Breast epithelium (tissue), 3 donors: ENCODE results near the gene FAAP20.

Source experiments
- POLR2A ChIP-seq: fragments of 450-650 bp; IDR thresholded peaks from one replicate; pipeline ENCODE4 v1.6.1; 2016; ENCODE audit warnings: antibody characterized with exemption, mild to moderate bottlenecking, moderate library complexity
- TF ChIP-seq, protein P1 (sequence below), 3 donors: fragments of 450-650 bp; IDR thresholded peaks; one replicate each; pipeline ENCODE4 v1.5.1; 2016 to 2017; ENCODE audit warnings: antibody characterized with exemption in 3 of 3, mild to moderate bottlenecking in 3 of 3, moderate library complexity in 3 of 3

DNA sequence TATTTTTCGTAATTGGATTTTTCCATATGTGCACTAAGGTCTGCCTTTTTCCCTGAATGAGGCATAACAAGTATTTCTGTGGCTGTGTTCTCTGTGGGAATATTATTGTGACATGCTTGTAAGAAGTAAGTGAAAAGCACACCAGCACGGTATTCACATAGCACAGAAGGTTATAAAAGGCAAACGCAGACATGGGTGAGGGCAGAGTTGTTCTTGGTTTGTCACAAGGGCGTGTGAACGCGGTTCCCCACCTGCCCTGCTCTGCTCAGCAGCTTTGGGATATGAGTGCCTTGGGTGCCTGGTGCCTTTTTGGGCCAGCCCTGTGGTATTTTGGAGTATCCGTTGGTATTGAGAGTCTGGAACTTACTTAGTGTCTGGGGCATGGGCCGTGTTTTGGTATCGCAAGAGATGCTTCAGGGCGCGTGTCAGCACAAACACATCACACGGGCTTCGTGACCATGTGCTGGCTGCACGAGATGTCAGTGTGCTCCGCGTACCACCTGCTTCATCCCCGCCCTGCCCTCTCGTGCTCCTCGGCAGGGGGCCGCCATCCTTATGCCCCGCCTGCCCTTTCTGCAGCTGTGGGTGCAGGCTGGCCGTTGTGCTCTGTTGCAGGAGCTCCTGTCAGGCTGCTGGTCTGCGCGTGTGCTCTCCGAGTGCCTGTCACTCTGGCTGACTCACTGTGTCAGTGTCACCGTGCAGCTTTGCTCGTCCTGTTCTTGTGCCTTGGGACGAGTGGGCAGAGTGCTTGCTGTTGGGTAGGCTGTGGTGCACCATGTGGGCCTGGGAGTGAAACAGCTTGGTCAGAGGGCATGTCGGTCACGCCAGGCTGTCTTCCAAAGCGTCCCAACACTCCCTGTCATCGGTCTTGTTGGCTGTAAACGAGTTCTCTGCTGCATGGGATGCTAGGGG is 48.5 kb upstream of the FAAP20 start:
- TF ChIP-seq, protein P1, sequence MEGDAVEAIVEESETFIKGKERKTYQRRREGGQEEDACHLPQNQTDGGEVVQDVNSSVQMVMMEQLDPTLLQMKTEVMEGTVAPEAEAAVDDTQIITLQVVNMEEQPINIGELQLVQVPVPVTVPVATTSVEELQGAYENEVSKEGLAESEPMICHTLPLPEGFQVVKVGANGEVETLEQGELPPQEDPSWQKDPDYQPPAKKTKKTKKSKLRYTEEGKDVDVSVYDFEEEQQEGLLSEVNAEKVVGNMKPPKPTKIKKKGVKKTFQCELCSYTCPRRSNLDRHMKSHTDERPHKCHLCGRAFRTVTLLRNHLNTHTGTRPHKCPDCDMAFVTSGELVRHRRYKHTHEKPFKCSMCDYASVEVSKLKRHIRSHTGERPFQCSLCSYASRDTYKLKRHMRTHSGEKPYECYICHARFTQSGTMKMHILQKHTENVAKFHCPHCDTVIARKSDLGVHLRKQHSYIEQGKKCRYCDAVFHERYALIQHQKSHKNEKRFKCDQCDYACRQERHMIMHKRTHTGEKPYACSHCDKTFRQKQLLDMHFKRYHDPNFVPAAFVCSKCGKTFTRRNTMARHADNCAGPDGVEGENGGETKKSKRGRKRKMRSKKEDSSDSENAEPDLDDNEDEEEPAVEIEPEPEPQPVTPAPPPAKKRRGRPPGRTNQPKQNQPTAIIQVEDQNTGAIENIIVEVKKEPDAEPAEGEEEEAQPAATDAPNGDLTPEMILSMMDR (IDR thresholded peaks at IDR 0.05): no peak
- TF ChIP-seq POLR2A: no peak
